Measurements from ENCODE around the gene CFAP157.

The CFAP157 gene

GRCh38 chr9:127715470-127716337 is 8.9 kb downstream of the CFAP157 start, which contains the start of the genes PTRH1 and TTC16:
Gene PTRH1, minus strand, starts transcription at chr9:127715663. Its CDS starts 24 bp downstream, at chr9:127715639.
Gene TTC16, plus strand, starts transcription at chr9:127716079. Its CDS starts 67 bp downstream, at chr9:127716146.
- peak; percentile 95 to 97 for DNase-seq (ENCODE audit: low read depth in 2 of 2)

DNA sequence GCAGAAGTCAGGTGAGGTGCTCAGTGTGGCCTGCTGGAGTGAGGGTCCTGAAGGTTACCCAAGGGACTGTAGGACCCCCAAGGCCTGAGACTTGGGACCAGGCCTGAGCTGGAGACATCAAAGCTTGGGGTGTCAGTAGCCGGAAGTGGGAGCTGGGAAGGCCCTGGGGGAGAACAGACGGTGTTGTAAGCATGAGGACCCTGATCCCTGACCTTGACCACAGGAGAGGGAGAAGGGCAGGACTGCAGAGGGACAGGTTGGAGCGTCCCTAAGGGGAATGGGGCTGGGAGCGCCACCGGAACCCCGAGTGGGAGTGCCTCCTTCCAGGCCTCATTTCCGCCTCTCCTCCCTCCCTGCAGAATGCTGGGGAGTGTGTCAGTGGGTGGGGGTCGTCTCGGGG is 9.6 kb downstream of the CFAP157 start:
- DNase-seq (ENCODE audit: low read depth in 2 of 2): no peak

DNA sequence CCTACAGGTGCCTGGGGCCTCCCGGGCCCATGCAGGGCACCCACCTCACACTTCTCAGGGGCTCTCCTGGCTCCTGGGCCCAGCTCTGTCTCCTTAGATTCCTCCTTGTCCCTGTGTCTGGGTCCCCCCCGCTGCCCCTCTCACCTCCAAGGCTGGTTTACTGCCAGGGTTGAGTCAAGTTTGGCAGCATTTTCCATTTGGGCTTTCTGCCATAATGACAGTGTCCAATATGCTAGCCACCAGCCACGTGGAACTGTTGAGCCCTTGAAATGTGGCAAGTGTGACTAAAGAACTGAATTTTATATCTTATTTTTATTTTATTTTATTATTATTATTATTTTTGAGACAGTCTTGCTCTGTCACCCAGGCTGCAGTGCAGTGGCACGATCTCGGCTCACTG is 11.0 kb downstream of the CFAP157 start:
- DNase-seq (ENCODE audit: low read depth in 2 of 2): no peak

GRCh38 chr9:127720031-127720864 is 13.5 kb downstream of the CFAP157 start:
- DNase-seq (ENCODE audit: low read depth in 2 of 2): no peak

- no peak for DNase-seq (ENCODE audit: low read depth in 2 of 2)
These were observed 14.1 kb downstream of the CFAP157 start for GRCh38 chr9:127720865-127721227.

DNA sequence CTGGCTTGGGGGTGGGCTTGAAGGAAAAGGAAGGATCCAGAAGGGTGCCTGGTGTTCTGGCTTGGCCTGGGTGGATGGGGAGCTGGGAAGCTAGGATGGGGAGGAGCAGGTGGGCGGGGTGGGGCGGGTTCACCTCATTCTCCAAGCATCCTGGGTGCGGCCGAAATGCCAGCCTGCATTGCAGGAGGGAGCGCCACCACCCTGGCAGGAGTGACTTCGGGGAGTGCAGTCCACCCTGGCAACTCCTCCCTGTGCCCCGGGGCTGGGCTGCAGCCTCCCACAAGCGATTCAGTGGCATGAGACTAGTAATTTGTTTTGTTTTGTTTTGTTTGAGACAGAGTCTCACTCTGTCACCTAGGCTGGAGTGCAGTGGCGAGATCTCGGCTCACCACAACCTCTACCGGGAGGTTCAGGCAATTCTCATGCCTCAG is 14.6 kb downstream of the CFAP157 start:
- no peak for DNase-seq (ENCODE audit: low read depth in 2 of 2)

DNA sequence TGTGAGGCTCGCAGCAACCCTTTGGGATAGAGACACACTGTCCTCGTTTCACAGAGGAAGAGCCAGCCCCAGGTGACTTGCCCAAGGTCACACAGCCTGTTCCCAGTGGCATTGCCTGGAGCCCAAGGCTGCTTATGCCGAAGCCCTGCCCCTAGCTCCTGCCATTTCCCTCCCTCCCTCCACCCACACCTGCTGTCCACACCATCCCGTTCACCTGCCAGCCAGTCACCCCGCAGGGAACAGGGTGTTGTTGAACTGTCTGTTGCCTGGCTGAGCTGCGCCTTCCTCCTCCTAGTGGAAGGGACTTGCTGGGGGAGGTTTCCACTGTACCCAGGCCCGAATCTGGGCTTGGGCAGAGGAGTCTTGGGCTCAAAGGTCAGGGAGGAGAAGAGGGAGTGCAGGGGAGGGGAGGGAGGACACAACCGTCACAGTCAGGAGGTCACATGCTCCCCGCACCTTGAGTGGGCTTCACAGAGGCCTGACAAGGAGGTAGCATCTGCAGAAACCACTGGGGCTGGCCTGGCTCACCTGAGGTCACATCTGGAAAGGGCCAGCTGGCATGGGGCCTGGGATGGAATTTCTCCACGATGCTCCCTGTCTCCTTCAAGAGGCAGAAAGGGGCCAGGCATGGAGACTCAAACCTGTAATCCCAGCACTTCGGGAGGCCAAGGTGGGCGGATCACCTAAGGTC is 15.4 kb downstream of the CFAP157 start:
- no peak for DNase-seq (ENCODE audit: low read depth in 2 of 2)

- DNase-seq (ENCODE audit: low read depth in 2 of 2): no peak
These were observed 16.2 kb downstream of the CFAP157 start for GRCh38 chr9:127723013-127723412.

DNA sequence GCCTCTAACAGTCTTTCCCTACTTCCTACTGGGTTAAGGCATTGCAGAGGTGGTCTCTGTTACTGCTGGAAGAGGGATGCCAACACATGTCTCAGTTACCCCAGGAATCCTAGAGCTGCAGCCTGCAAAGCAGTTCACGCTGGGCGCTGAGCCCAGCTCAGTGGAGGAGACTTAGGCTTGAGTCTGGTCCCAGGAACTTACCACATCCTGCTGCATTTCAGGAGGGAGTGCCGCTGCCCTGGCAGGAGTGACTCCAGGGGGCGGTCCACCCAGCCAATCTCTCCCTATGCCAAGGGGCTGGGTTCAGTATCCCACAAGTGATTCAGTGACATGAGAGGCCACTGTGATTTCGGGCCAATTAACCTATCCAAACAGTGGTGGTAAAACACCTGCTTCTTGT is 16.7 kb downstream of the CFAP157 start:
- DNase-seq (ENCODE audit: low read depth in 2 of 2): no peak

- DNase-seq (ENCODE audit: low read depth in 2 of 2): no peak
These were observed 17.2 kb downstream of the CFAP157 start for GRCh38 chr9:127724012-127724411.

DNA sequence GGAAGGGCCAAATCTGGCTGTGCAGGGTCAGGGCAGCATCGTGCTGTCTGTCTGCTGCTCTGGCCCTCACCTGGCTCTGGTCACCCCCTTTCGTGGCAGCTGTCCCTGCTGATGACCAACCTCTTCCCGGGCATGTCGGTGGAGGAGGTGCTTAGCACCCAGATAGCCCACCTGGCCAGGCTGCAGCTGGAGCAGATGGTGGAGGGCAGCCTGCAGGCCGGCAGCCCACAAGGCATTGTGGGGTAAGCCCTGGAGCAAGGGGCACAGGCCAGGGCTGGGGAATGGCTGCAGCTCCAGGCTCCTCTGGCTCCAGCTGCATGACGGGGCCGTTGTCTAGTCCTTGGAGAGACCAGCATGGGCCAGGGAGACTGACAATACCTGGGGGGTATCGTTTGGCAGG is 20.1 kb downstream of the CFAP157 start:
- DNase-seq (ENCODE audit: low read depth in 2 of 2): no peak

DNA sequence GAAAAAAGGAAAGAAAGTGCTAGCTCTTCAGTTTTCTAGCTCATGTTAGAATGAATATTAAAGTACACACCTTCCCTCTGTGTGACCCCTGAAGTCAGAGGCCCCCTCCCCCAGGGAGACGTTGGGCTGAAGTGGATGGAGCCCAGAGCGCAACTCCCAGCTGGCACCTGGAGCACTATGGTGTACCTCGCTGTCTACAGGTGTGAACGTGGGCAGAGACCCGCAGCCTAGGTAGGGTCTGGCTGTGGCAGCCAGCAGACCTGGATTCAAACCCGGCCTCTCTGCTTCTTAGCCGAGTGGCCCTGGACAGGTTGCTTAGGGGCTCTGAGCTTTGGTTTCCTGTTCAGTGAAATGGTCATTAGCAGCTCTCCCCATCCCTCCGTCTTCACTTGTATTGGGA is 22.0 kb downstream of the CFAP157 start:
- DNase-seq (ENCODE audit: low read depth in 2 of 2): no peak

DNA sequence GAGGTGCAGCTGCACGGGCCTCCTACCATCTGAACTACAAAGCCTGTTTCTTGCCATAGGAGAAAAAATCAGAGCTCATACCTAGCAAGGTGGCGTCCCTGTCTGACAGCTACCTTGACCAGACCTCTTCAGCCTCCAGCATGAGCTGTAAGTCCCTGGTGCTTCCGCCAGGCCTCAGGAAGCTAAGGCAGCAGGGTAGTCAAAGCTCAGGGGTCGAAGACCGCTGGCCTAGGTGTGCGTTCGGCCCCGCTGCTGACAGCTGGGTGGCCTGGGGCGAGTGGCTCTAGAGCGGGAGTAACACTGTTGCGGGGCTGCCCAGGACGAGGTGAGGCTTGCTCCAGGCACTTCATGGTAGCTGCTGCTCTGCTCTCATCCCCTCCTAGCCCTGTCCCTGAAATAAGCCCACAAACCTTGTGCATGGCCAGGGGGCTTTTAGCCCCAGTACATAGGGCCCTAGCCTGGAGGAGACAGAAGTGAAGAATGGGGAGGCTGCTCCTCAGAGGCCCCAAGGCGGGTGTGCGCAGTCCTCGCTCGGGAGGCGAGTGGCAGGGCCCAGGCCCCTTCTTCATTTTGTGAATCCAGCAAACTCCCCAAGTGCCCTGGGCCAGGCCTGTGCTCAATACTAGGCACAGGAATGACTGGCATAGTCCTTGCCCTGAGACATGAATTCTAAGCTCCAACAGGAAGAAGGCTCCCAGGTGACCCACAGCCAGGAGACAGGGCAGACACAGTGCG is 22.9 kb downstream of the CFAP157 start:
- DNase-seq (ENCODE audit: low read depth in 2 of 2): no peak

DNA sequence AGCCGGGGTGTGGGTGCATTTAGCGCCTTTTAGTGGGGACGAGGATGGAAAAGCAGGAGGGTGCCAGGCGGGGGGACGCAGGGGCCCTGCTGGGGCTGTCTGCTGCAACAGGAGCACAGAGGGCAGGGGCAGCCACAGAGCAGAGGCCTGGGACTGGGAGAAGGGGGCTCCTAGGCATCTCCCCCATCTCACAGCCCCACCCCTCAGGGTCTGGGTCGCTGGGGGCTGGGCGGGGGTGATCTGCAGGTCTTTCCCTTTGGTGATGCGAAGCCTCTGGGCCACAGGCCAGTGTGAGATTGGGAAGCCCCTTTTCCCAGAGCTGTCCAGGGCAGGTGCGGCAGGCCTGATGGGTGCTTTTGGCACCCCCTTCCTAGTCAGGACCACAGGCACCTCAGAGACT is 23.5 kb downstream of the CFAP157 start:
- DNase-seq (ENCODE audit: low read depth in 2 of 2): no peak

GRCh38 chr9:127730799-127731410 is 24.1 kb downstream of the CFAP157 start:
- no peak for DNase-seq (ENCODE audit: low read depth in 2 of 2)

DNA sequence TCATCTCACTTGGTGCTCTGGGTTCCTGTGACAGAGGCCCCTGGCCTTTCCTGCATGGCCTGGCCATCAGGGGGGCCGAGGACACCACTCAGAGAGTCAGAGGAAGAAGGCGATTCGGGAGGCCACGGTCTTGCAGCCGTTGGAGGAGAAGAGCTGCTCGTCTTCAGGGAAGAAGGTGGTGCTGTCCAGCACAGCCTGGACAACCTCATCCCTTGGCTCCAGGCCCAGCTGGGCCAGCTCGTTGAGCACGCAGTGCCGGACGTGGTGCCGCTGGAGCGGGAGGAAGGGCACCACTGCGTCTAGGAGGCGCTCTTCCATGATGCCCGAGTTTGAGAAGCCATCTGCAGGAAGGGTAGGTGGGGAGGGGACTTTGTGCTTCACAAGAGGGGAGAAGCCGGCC is 25.1 kb downstream of the CFAP157 start:
- DNase-seq (ENCODE audit: low read depth in 2 of 2): no peak

- no peak for DNase-seq (ENCODE audit: low read depth in 2 of 2)
These were observed 25.7 kb downstream of the CFAP157 start for GRCh38 chr9:127732444-127732843.

GRCh38 chr9:127733614-127734013 is 26.8 kb downstream of the CFAP157 start:
- DNase-seq (ENCODE audit: low read depth in 2 of 2): no peak

DNA sequence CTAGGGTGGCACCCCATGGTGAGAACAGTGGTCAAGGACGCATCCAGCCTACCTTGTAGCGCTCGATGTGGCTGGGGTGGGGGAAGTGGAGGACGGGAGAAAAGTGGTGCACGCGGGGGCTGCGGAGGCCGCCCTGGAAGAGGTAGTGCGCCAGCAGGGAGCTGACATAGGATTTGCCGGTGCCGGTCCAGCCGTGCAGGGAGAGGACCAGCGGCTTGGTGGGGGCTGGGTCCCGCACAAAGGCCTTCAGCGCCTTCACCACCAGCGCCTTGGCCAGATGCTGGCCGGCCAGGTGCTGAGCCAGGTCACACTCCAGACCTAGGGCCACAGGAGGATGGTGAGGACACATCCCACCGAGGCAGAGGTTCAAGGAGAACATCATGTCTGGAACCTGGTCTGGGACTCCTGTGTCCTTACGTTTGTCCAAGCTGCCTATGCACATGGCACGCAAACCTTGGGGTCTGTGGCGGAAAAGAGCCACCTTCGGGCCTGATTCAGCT is 27.5 kb downstream of the CFAP157 start:
- DNase-seq (ENCODE audit: low read depth in 2 of 2): no peak

DNA sequence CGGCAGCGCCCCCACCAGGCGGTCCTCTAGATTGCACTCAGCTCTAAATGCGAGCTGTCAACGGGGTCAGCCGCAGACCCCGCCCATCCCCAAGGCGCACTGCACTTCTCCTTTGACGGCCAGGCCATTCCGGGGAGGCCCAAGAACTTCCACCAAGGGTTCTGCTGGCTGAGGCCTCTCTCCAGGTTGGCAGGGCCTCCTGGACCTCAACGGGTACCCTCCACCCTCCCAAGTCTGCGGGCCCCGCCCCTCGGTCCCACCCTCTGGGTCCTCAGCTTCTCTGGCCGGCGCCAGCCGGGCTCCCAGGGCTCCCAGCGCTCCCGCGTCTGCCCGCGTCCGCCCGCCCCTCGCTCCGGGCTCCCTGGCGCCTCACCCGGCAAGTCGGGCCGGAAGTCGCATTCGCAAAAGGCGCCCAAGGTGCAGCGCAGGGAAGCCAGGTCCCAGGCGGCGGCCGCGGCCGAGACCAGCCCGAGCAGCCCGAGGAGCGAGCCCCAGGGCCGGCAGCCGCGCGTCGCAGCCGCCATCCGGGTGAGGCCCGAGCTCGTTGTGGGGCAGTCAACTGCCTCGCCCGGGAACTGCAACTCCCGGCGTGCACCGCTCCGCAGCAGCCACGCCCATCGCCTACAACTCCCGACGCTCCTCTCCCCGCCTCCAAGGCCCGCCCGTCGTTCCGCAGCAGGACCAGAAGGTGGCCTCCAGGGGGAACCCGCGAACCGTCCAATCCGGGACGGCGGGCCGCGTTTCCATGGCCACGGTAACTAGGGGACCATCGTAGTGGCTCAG is 28.1 kb downstream of the CFAP157 start, which contains the start of gene TOR2A:
TSS of gene TOR2A (minus strand) at position 548 of the 783 bp plus-strand sequence. CDS start at position 524, 24 bp downstream.
- peak; percentile 97 for DNase-seq (ENCODE audit: low read depth in 2 of 2)
